COLO668 (cell line): ENCODE data around the gene URM1.

Experiments
- DNase-seq: peaks from one replicate; lab custom pipeline; 2025; ENCODE audit not compliant: unreplicated experiment; lab: John Stamatoyannopoulos, UW

URM1 gene

DNA sequence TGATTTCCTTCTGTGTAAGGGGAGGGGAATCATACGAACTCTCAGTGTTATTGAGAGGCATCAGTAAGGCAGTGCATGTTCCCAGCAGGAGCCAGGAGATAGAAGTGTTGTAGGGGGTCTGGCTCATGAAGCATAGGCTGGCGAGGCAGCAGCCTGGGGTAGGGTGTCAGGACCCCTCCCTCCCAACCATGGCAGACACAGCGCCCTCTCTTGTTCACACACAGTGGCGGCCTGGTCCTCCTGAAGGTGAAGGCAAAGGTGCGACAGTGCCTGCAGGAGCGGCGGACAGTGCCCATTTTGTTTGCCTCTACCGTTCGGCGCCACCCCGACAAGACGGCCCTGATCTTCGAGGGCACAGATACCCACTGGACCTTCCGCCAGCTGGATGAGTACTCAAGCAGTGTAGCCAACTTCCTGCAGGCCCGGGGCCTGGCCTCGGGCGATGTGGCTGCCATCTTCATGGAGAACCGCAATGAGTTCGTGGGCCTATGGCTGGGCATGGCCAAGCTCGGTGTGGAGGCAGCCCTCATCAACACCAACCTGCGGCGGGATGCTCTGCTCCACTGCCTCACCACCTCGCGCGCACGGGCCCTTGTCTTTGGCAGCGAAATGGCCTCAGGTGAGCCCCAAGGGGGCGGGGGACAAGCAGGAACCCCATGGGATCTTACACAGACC lies 26.1 kb upstream of the URM1 start:
- no peak for DNase-seq

DNA sequence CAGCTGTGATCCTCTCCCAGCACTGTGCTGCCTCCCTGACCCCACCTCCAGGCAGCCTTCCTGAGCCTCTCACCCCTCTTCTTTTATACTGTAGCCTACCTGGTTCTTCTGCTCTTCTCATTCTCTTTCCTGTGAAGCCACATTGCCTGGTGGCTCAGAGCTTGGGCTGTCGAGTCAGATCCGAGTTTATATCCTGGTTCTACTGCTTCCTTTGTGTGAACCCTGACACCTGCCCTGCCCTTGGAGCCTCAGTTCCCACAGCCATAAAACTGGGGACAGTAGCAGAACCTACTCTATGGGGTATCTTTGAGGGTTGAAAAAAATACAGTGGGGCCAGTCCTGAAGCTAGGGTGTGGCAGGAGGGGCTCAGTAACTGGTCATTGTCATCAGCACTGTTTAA lies 22.0 kb upstream of the URM1 start:
- no peak for DNase-seq

DNA sequence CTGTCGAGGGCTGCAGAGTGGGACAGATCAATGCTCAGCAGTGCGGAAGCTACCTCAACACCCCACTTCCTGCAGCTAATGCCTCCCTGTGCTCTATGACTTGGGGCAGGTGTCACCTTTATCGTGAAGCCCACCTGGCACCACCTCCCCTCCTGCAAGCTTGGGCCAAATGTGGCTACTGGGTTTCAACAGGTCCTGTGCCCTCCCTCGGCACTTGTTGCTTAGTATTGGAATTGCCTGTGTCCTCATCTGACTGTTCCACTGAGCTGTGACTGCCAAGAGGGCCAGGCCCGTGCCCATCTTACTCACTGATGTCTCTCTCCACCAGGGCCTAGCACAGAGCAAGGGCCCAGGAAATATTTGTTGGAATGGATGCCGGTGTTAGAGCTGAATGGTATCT lies 21.4 kb upstream of the URM1 start:
- DNase-seq, result no peak

DNA sequence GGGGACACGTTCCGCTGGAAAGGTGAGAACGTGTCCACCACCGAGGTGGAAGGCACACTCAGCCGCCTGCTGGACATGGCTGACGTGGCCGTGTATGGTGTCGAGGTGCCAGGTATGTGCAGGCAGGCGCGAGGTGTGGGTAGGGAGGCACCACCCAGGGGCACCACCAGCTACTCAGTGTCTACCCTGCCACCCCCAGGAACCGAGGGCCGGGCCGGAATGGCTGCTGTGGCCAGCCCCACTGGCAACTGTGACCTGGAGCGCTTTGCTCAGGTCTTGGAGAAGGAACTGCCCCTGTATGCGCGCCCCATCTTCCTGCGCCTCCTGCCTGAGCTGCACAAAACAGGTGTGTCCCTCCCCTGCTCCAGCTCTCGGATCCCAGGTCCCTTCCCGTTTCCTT lies 15.7 kb upstream of the URM1 start:
- no peak for DNase-seq

DNA sequence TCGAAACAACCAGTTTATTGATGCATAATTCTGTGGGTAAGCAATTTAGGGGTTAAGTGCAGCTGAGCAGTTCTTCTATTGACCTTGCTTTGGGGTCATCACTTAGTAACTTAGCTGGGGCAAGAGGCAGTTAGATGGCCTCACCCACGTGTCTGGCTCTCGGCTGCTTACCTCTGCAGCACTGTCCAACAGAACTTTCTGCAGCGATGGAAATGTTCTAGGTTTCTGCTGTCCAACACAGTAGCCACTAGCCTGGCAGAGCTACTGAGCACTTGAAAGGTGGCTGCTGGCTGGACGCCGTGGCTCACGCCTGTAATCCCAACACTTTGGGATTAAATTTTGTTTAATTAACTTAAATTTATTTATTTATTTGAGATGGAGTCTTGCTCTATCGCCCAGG lies 13.1 kb upstream of the URM1 start:
- DNase-seq, result no peak

DNA sequence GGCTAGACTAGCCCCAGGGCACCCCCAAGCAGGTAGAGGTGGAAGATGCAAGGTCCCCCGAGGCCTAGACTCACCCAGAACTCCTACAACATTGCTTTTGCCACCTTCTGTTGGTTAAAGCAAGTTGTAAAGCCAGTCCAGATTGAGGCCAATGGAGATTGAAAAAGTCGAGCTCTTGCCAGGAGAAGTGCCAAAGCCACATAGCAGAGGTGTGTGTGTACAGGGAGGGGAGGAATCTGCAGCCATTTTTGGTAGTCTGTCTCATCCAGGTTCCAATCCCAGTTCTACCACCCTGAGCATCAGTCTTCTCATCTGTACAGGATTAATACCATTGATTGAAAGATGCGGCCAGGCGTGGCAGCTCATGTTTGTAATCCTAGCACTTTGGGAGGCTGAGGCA lies 12.3 kb upstream of the URM1 start:
- no peak for DNase-seq

DNA sequence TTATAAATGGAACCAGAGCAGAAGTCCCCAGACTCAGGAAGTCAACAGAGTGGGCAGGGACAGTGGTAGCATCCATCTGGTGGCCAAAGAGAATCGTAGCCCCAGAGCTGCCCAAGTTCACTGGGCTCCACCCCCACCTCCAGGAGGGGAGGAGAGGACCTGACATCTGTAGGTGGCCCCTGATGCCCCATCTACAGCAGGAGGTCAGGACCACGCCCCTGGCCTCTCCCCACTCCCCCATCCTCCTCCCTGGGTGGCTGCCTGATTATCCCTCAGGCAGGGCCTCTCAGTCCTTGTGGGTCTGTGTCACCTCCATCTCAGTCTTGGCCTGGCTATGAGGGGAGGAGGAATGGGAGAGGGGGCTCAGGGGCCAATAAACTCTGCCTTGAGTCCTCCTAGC lies 10.3 kb upstream of the URM1 start:
- DNase-seq, result no peak

DNA sequence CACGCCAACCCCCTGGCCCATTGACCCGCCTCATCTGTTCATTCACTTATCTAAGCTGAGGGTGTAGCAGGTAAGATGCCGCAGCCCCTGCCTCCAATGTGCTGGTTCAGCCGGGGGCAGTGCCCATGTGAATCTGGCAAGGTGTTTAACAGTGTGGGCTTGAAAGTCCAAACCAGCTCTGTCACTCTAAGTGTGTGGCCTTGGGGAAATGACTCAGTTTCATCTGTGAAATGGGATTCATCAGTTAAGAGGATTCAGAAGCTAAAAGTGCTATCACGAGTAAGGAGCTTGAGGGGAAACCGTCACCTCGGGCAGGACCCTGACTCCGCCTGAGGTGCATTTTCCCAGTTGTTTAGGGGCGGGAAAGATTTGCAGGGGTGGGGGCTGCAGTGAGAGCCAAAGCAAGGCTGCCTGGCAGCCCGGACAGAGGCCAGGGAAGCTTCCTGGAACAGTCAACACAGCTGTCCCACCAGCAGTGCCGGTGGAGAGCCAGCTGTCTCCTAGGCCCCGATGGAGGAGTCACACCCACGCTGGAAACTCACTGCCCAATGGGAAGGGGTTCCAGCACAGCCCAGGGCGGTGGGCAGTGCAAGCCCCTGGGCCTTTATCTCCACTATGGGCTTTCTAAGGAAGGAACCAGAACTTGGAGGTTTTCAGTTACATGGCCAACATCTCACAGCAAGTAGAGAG lies 9.7 kb upstream of the URM1 start:
- peak; percentile 49 for DNase-seq

DNA sequence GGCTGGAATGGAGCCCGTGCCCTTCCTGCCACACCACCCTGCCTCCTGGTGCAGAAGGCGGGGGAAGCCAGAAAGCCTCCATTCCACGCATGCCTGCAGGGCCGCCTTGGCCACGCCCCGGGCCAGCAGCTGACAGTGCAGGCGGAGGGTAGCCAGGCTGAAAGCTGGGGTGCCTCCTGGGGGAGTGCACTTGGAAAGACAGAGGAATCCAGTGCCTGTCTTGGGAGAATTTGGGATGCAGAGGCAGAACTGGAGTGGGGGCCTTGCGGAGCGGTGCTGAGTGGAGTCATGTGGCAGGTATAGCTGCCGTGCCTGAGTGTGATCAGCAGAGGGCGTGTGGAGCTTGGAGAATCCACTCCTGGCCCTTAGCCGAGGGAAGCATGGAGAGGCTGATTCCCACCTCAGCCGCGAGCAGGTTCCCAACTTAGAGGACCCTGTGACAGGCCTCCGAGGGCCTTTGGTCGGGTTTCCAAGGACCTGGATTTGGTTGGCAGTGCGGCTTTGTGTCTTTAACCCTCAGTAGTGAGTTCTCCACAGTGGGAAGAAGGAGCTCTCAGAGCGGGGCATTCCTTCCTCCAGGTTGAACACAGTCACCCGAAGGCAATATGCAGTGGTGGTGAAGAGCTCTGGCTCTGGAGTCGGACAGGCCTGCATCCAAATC lies 9.1 kb upstream of the URM1 start:
- peak; percentile 78 for DNase-seq

DNA sequence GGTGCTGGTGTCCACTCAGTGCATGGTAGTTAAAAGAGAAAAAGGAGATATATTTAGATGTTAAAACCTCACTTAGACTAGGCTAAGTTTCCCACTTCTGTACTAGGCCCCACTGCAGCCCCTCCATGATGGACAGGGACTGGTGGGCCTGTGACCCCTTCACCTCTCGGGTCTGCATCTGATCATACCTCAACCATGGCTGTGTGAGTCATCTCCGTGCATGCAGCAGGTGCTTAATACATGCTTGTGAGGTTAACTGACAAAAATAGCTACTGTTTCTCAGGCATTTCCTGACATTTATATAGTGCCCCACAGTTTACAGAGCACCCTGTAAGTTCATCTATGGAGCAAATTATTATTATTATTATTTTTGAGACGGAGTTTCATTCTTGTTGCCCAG lies 8.4 kb upstream of the URM1 start:
- DNase-seq, result no peak

DNA sequence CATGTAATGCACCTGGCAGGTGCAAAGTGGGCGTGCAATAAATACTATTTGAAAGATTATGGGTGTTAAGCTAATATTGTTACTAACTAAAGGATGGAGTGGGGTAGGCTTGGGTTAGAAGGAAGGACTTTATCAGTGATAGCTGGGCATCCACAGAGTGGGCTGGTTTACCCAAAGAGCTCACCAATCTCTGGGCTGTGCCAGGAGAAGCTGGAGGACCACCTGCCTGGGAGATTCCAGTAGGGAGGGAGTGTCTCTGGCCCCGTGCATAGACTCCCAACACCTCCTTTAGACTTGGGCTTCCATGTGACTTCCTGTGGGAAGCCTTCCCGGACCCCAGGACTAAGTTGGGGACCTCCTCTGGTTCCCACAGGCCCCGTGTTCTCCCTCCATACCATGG lies 5.6 kb upstream of the URM1 start:
- DNase-seq, result no peak

DNA sequence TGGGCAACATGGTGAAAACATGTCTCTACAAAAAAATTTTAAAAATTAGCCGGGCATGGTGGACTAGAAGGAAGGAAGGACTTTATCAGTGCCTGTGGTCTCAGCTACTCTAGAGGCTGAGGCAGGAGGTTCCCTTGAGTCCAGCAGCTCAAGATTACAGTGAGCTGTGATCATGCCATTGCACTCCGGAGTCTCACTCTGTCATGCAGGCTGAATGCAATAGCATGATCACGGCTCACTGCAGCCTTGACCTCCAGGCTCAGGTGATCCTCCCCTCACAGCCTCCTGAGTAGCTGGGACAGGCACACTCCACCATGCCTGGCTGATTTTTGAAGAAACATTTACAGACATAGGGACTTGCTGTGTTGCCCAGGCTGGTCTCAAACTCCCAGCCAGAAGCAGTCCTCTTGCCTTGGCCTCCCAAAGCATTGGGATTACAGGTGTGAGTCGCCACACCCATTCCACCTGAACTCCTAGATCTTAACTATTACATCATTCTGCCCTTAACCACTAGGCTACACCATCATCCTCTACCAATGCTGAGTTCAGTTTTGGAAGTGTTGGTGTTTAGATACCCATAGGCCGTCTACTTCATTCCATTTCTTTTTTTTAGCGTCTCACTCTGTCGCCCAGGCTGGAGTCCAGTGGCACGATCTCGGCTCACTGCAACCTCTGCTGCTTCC lies 2.0 kb upstream of the URM1 start:
- DNase-seq, result no peak

DNA sequence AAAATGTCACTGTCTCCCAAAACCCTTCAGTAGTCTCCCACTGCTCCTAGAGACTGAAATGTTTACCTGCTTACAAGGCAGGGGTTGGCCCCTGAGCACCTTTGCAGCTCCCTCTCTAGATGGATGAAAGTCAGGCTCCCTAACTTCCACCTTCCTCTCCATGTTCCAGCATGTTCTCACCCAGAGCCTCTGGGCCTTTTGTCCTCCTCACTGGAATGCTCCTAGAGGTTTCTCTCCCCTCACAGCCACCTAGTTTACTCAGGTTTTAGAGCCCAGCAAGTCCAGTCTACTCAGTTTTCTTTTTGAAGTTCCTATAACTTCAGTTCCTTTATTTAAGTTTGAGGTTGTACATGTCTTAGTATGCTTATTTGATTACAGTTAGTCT lies 815 bp upstream of the URM1 start:
- no peak for DNase-seq

DNA sequence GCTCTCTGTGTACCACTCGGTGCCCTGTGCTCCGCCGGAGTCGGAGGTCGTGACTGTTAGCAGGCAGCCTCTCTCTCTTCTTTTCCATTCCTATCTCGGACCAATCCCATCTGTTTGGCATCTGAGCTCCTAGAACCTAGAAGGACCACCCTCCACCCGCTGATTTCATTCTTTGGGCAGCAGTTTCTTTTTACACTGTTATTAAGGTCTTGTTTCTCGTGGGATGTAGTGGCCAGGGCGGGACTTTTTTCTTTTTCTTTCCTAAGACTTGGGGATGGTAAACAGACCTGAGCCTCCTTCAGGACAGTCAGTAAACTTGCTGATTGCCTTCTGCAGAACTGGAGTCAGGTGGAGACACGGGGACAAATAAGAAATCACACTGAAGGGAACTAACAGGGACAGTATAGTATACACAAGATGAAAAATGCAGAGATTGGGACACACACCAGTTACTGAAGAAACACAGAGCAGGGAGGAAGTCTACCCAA lies 500 bp downstream of the URM1 start:
- no peak for DNase-seq

DNA sequence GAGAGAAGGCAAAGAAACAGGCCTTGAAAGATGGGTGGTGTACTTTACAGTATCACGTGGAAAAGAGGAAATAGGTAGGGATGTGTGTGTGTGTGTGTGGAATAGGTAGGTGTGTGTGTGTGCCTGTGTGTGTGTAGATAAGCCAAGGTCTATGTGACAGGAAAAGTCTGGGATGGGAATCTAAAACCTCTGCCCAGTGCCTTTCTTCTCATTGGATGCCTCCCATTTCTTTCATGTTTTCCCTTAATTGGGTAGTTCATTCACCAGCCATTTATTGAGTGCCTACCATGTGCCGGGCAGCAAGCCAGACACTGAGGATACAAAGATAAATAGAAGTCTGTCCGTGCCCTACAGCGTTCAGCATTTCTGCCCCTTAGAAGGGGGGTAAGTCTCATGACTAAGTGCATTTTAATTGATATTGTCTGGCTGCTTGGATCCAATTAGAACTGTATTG lies 1.0 kb downstream of the URM1 start:
- DNase-seq, result no peak

DNA sequence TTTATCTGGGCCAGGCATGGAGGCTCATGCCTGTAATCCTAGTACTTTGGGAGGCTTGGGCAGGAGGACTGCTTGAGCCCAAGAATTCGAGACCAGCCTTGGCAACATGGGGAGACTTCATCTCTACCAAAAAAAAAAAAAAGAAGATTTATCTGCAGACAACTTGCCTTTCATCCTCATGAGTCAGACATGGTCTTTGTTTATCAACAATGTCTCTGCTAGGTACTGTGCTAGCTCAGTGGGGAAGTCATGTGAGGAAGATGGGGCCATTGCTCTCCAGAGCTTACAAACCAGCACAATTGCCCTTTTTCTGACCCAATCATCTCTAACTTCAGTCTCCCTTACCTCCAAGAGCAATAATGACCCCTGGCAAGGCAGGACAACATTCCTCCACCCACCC lies 1.6 kb downstream of the URM1 start:
- no peak for DNase-seq

DNA sequence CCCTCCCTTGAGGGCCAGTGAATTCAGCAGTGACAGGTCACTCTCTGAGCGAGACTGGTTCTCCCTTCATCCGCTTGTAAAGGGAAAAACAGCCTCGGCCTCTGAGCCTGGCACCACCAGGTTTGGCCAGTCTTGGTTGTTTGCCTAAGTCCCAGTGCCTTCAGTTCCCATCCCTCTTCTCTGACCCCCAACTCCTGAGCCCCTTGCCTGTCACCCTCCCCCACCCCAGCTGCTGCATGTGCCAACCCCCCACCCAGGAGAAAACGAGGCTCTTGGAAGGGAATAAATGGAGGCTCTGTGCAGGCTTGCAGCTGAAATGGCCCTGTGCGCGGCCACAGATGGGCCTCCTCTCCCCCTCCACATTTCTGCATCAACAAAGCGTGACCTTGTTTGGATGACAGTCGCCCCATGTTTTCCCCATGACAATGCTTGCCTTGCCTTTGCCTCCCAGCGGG lies 3.1 kb downstream of the URM1 start:
- no peak for DNase-seq

DNA sequence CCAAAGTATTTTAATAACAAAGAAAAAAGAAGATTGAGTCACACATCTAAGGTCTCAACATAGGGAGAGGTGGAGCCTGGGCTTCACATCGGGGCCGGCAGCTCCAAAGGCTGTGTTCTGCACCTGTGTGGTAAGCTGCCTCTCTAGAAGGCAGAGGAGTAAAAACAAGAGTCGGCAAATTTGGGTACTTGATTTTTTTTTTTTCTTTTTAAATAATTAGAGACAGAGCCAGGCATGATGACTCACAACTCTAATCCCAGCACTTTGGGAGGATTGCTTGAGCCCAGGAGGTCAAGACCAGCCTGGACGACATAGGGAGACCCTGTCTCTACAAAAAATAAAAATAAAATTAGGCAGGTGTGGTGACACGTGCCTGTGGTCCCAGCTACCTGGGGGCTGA lies 4.7 kb downstream of the URM1 start:
- DNase-seq, result no peak

DNA sequence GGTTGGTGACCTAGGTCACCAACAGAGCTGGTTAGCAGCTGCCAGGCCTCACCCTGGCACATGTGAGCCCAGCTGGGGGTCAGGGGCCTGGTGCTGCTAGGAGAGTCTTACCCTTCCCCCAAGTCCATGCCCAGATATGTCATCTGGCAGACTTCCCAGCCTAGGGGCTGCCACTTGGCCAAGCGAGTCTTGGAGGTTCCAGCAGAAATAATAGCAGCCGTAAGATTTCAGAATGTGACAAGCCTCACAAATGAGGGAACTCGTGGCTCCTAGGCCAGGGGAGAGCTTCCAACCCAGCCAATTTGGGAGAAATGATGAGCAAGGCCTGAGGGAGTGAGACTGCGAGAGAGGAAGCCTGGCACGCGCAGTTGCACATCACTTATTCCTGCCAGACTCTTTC lies 11.1 kb downstream of the URM1 start:
- DNase-seq, result no peak

DNA sequence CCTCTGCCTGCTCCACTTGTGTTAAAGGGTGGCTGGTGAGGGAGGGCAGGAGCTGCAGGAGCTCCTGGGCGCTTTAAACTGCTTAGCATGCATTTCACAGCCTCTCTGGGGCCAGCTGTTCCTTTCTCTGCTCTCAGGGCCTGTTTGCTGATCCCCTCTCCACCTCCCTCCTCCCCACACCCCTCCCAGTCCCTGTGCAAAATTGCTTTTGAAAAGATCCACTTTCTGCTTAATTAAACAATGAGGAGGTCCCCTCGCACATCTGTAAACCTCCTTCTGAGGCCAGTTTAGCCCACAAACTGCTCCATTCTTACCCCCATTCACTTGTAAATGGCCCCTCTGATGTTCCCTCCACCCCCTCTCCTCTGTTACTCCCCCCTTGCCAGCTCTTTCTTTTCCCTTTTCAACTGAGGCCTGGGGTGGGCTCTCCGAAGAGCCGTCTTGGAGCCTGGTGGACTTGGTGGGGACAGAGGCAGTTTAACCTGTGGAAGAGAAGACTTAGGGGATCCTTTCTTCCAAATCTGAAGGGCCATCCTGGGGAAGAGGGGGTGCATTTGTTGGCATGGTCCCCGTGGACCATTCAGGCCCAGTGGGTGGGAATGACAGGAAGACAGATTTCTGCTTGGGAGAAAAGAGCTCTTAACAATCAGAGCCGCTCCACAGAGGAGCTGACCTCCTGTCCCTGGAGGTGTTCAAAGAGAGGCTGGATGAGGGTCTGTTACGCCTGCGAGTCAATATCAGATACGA lies 12.0 kb downstream of the URM1 start:
- no peak for DNase-seq

DNA sequence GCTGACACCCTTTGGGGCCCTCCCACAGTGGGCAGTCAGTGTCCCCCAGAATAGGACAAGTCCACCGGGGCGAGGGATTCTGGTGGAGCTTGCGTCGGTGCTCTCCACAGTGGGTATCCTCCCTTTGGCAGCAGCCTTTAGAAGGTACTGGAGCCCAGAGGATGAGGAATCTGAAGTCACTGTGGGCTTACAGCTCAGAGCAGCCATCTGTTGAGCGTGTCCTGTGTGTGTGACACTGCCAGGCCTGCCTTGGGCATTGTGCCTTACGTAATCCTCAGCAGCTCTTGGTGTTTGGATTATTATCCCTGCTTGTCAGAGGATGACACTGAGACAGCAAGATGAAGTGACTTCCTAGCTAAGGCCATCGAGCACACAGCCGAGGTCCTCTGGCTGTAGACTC lies 12.6 kb downstream of the URM1 start:
- DNase-seq, result no peak
